ENCODE data around the gene RHOB. TPM values are rescaled to one million over a fixed set of nuclear protein-coding genes. Genes with fewer than 3 reads are reported as not detected.
"Not testable (repeated sequence)": the region's sequence is repeated elsewhere in the genome, so short reads cannot be mapped to it uniquely, and the experiment has no call there.

Gene RHOB
- total RNA-seq, 1 donor from 2014 or later: 193 TPM

DNA sequence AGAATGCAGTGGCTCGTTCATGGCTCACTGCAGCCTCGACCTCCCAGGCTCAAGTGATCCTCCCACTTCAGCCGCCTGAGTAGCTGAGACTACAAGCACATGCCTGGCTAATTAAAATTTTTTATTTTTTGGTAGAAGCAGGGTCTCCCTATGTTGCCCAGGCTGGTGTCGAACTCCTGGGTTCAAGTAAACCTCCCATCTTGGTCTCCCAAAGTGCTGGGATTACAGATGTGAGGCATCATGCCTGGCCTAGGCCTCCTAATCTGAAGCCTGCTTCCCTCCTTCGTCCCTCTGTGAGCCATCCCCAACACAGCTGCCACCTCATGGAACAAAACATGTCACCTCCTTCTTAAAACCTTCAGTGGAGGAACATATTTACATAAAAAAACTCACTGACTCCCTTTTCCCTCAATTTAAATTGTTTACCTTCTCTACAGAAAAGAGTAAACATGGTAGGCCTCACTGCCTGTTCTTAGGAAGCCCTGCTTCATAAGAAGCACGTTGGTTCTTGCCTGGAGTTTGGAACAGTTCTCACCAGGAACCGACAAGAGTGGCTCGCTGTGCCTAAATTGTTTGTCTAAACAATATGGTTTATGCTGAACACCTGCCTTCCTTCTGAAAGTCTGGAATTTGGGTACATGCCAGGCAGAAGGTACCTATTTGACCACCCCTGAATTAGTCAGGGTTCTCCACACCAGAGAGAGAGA lies 12.1 kb upstream of the RHOB start:
- intact Hi-C loops (cut with micrococcal nuclease): no loop called here
- TF ChIP-seq, protein P1, sequence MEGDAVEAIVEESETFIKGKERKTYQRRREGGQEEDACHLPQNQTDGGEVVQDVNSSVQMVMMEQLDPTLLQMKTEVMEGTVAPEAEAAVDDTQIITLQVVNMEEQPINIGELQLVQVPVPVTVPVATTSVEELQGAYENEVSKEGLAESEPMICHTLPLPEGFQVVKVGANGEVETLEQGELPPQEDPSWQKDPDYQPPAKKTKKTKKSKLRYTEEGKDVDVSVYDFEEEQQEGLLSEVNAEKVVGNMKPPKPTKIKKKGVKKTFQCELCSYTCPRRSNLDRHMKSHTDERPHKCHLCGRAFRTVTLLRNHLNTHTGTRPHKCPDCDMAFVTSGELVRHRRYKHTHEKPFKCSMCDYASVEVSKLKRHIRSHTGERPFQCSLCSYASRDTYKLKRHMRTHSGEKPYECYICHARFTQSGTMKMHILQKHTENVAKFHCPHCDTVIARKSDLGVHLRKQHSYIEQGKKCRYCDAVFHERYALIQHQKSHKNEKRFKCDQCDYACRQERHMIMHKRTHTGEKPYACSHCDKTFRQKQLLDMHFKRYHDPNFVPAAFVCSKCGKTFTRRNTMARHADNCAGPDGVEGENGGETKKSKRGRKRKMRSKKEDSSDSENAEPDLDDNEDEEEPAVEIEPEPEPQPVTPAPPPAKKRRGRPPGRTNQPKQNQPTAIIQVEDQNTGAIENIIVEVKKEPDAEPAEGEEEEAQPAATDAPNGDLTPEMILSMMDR (IDR thresholded peaks at IDR 0.05; ENCODE audit: borderline replicate concordance): no peak
- Histone ChIP-seq H3K36me3 (no peaks in the 10 kb centered on the region), H3K9me3 (replicated peaks) (no peaks in the 10 kb centered on the region), H3K4me1 (peaks cover 17% of the 10 kb centered on the region), H3K4me3 (no peak overlapping the region), H3K27me3 (ENCODE audit: low read depth) (no peaks in the 10 kb centered on the region), H3K27ac (replicated peaks) (no peak overlapping the region)
- no peak for DNase-seq

GRCh38 chr2:20435456-20435855 lies 11.4 kb upstream of the RHOB start:
- H3K36me3 ChIP-seq; intact Hi-C loops (cut with micrococcal nuclease); H3K27me3 ChIP-seq (ENCODE audit: low read depth); H3K4me3 ChIP-seq; H3K9me3 ChIP-seq (replicated peaks); H3K27ac ChIP-seq (replicated peaks); H3K4me1 ChIP-seq; DNase-seq: not testable (repeated sequence)

DNA sequence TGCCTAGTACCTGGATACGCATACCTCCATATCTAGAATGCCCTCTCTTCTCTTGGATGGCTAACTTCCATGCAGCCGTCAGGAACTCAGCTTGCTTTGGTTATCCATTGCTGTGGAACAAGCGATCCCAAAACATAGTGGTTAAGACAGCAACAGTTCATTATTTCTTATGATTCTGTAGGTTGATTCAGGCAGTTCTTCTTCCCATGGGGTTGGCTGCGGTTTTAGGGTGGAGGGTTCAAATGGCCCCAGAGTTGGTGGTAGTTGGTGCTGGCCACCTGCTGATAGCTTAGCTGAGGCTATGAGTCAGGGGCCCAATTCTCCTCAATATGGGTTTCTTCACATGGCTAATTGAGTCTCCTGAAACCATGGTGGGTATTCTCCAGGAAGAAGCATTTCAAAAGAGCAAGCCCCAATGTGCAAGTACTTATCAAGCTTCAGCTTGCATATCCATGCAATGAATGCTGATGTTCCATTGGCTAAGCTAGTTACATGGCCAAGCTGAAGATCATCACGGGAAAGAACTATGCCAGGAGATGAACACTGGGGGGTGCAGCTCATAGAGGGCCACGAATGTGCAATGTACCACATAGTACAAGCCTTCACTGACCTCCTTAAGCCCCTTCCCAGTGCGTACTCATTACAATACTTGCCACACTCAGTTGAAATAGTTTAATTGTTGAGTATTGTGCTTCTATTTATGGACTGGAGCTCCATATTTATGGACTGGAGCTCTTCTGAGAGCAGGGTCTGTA lies 10.0 kb upstream of the RHOB start:
- peaks cover 7% of the 10 kb centered on the region for H3K4me1 ChIP-seq
- no peak overlapping the region for H3K4me3 ChIP-seq
- no peaks in the 10 kb centered on the region for H3K27me3 ChIP-seq (ENCODE audit: low read depth)
- no peak for DNase-seq
- no peak overlapping the region for H3K27ac ChIP-seq (replicated peaks)
- H3K36me3 ChIP-seq: no peaks in the 10 kb centered on the region
- TF ChIP-seq, protein P1 (IDR thresholded peaks at IDR 0.05; ENCODE audit: borderline replicate concordance): no peak
- H3K9me3 ChIP-seq (replicated peaks): no peaks in the 10 kb centered on the region
- intact Hi-C loops (cut with micrococcal nuclease): no loop called here

DNA sequence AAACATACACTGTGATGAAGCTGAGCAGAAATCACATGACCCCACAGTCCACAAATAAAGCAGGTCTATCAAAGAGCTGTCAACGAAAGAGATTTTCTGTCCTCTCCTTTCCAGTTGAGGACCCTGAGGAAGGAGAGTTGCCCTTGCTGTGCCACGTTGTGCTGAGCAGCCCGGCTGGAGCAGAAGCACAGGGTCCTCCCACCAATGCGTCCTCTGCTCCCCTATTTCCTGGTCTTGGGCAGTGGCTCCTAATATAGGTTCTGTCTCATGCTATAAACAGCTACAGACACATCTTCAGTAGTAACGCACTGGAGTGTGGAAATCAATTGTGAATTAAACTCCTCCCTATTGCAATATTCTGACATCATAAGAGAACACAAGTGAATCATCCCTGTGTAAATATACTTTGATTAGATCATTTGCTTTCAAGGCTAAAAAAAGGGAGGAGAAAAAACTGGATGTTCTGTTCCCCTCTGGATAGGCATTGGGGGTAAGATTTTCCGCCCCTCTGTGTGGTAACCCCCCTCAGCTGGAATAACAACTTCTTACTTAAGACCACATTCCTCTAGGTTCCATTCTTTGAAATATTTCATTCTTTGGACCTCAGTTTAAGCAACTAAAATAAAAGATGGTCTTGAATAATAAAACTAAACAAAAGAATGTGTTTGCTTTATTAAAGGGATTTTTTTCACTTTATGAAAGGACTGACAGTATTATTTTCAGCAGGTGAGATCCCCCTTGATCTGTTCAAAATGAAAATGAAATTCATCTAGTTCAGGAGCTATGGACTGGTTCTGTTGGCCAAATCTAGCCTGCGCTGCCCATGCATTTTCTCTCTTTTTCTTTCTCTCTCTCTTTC lies 8.3 kb upstream of the RHOB start:
- Histone ChIP-seq H3K27ac (replicated peaks) (peak overlapping the region; percentile 5), H3K27me3 (ENCODE audit: low read depth) (no peaks in the 10 kb centered on the region), H3K4me3 (no peak overlapping the region), H3K9me3 (replicated peaks) (no peaks in the 10 kb centered on the region), H3K36me3 (no peaks in the 10 kb centered on the region), H3K4me1 (peaks cover 12% of the 10 kb centered on the region)
- TF ChIP-seq, protein P1 (IDR thresholded peaks at IDR 0.05; ENCODE audit: borderline replicate concordance): no peak
- intact Hi-C loops (cut with micrococcal nuclease): no loop called here
- no peak for DNase-seq

DNA sequence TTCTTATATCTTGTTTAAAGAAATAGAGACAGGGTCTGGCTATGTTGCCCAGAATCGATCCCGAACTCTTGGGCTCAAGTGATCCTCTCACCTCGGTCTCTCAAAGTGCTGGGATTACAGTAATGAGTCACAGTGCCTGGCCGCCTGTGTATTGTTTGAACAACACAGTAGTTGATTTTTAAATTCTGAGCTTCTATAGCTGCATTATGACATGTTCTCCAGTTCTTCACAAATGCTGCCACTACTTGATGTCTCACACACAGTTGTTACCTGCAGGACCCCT lies 7.7 kb upstream of the RHOB start:
- Histone ChIP-seq H3K27me3 (ENCODE audit: low read depth) (no peaks in the 10 kb centered on the region), H3K4me3 (no peak overlapping the region), H3K27ac (replicated peaks) (peak overlapping the region; percentile 5), H3K9me3 (replicated peaks) (no peaks in the 10 kb centered on the region), H3K4me1 (peaks cover 18% of the 10 kb centered on the region), H3K36me3 (no peaks in the 10 kb centered on the region)
- TF ChIP-seq, protein P1 (IDR thresholded peaks at IDR 0.05; ENCODE audit: borderline replicate concordance): no peak
- intact Hi-C loops (cut with micrococcal nuclease): no loop called here
- no peak for DNase-seq
